SK-N-SH (cell line): Measurements from ENCODE around the gene CAMK2N2. TPM values are rescaled to one million over a fixed set of nuclear protein-coding genes. Genes with fewer than 3 reads are reported as not detected.

Source experiments
- CTCF ChIA-PET: fragments of 300-600, 350-600 bp; formaldehyde crosslinking; extraction: SDS; loops from one replicate; lab custom pipeline; 2021; lab: Yijun Ruan, JAX
- POLR2A ChIA-PET: fragments of 350-600 bp; sonication (Branson Sonifier 250); formaldehyde crosslinking; extraction: SDS; loops from one replicate; lab custom pipeline; 2020; ENCODE audit warnings: antibody characterized with exemption, inconsistent platforms; lab: Yijun Ruan, JAX
- DNase-seq: peaks from one replicate; pipeline ENCODE4 v3.0.0; 2012
- H2AFZ ChIP-seq: fragments of 200-600 bp; sonication (generic); 2 replicates; pipeline ENCODE4 v1.8.1; 2016; ENCODE audit warnings: antibody characterized with exemption, mild to moderate bottlenecking, low read depth
- H3F3A ChIP-seq: fragments of 200-600 bp; sonication (generic); replicated peaks from 2 replicates; pipeline ENCODE3; 2016; ENCODE audit warnings: antibody characterized with exemption, mild to moderate bottlenecking; ENCODE audit not compliant: insufficient read depth
- H3K27ac ChIP-seq, 2 experiments: fragments of 200-500 bp in 1 of 2; fragments of 200-600 bp in 1 of 2; sonication (Bioruptor generic) in 1 of 2; sonication (generic), shearing (Covaris generic) in 1 of 2; 2 replicates each; pipeline versions ENCODE4 v1.5.1 to v1.6.1; 2014 to 2016; ENCODE audit warnings: low read depth in 2 of 2, inconsistent platforms in 1 of 2, low read length in 1 of 2, mild to moderate bottlenecking in 1 of 2, mixed read lengths in 1 of 2
- H3K27me3 ChIP-seq: fragments of 200-600 bp; sonication (generic), shearing (Covaris generic); 2 replicates; pipeline ENCODE4 v1.6.1; 2016; ENCODE audit warnings: mixed run types; ENCODE audit not compliant: insufficient read depth
- H3K36me3 ChIP-seq, 2 experiments: fragments of 200-500 bp in 1 of 2; fragments of 200-600 bp in 1 of 2; sonication (Bioruptor generic) in 1 of 2; sonication (generic) in 1 of 2; replicated peaks in 1 of 2; 2 replicates each; pipeline versions ENCODE3 to v1.5.1; 2014 to 2016; ENCODE audit warnings: low read length in 1 of 2, mild to moderate bottlenecking in 1 of 2; ENCODE audit not compliant: insufficient read depth in 2 of 2, control insufficient read depth in 1 of 2
- H3K4me1 ChIP-seq, 2 experiments: fragments of 200-500 bp in 1 of 2; fragments of 200-600 bp in 1 of 2; sonication (Bioruptor generic) in 1 of 2; sonication (generic), shearing (Covaris generic) in 1 of 2; 2 replicates each; pipeline versions ENCODE4 v1.5.1 to v1.6.1; 2014 to 2016; ENCODE audit warnings: low read depth in 1 of 2, low read length in 1 of 2, mixed run types in 1 of 2; ENCODE audit not compliant: insufficient read depth in 2 of 2, control insufficient read depth in 1 of 2
- H3K4me2 ChIP-seq: fragments of 200-600 bp; sonication (generic), shearing (Covaris generic); 2 replicates; pipeline ENCODE4 v1.6.1; 2017; ENCODE audit warnings: mixed run types
- H3K4me3 ChIP-seq, 2 experiments: fragments of 200-500 bp in 1 of 2; fragments of 200-600 bp in 1 of 2; sonication (Bioruptor generic) in 1 of 2; sonication (generic), shearing (Covaris generic) in 1 of 2; 2 replicates each; pipeline versions ENCODE4 v1.5.1 to v1.8.1; 2014 to 2016; ENCODE audit warnings: low read depth in 2 of 2, inconsistent platforms in 1 of 2, low read length in 1 of 2, mild to moderate bottlenecking in 1 of 2, mixed read lengths in 1 of 2, moderate library complexity in 1 of 2
- H3K79me2 ChIP-seq: fragments of 200-600 bp; sonication (generic); 2 replicates; pipeline ENCODE4 v1.8.1; 2017; ENCODE audit warnings: mild to moderate bottlenecking; ENCODE audit not compliant: insufficient read depth
- H3K9ac ChIP-seq: fragments of 200-600 bp; sonication (generic); 2 replicates; pipeline ENCODE4 v1.6.1; 2017; ENCODE audit warnings: mixed run types
- H3K9me2 ChIP-seq: fragments of 200-600 bp; sonication (generic); 2 replicates; pipeline ENCODE4 v1.6.1; 2017; ENCODE audit warnings: mixed run types
- H3K9me3 ChIP-seq: fragments of 200-600 bp; sonication (generic); 2 replicates; pipeline ENCODE4 v1.6.1; 2017; ENCODE audit warnings: mixed run types, mild to moderate bottlenecking, moderate library complexity
- H4K20me1 ChIP-seq: fragments of 200-600 bp; sonication (generic); 2 replicates; pipeline ENCODE4 v1.6.1; 2017; ENCODE audit warnings: mild to moderate bottlenecking, mixed run types; ENCODE audit not compliant: insufficient read depth
- CHD2 ChIP-seq: fragments of 150-350 bp; IDR thresholded peaks from 2 replicates; pipeline ENCODE4 v1.6.1; 2018; ENCODE audit warnings: low read length; ENCODE audit not compliant: partially characterized antibody
- ELF1 ChIP-seq: IDR thresholded peaks from 2 replicates; pipeline ENCODE4 v1.4.0; 2012
- EZH2phosphoT487 ChIP-seq: fragments of 200-600 bp; sonication (generic); IDR thresholded peaks from 2 replicates; pipeline ENCODE4 v1.6.1; 2017; ENCODE audit warnings: low read depth, mixed run types, mild to moderate bottlenecking, antibody characterized with exemption, moderate library complexity, borderline replicate concordance
- GATA2 ChIP-seq: sonication (generic); formaldehyde crosslinking; IDR thresholded peaks from 2 replicates; pipeline ENCODE4 v1.5.0; 2020; ENCODE audit warnings: mild to moderate bottlenecking, missing genetic modification reagents
- MEF2A ChIP-seq: IDR thresholded peaks from 2 replicates; pipeline ENCODE4 v1.4.0; 2012; ENCODE audit warnings: low read depth, borderline replicate concordance
- MXI1 ChIP-seq: IDR thresholded peaks from 2 replicates; pipeline ENCODE4 v1.6.1; 2012; ENCODE audit warnings: mild to moderate bottlenecking, low read depth, low read length, improper control_type of control experiment
- NRF1 ChIP-seq: IDR thresholded peaks from 2 replicates; pipeline ENCODE4 v1.6.1; 2012; ENCODE audit warnings: low read depth, mild to moderate bottlenecking, low read length
- RAD21 ChIP-seq: IDR thresholded peaks from 2 replicates; pipeline ENCODE4 v1.6.1; 2012; ENCODE audit warnings: mild to moderate bottlenecking, low read length
- RFX5 ChIP-seq: IDR thresholded peaks from 2 replicates; pipeline ENCODE4 v1.6.1; 2012; ENCODE audit warnings: mild to moderate bottlenecking, improper control_type of control experiment, low read length
- RXRA ChIP-seq: IDR thresholded peaks from 2 replicates; pipeline ENCODE4 v1.4.0; 2012; ENCODE audit warnings: low read depth, mild to moderate bottlenecking, borderline replicate concordance
- TCF12 ChIP-seq: IDR thresholded peaks from 2 replicates; pipeline ENCODE4 v1.4.0; 2012
- YY1 ChIP-seq: IDR thresholded peaks from 2 replicates; pipeline ENCODE4 v1.4.0; 2012; ENCODE audit warnings: low read depth, mild to moderate bottlenecking
- WGBS: methylation state at CpG from one replicate; pipeline ENCODE4 v1.1.6; 2017; ENCODE audit warnings: low lambda C conversion rate; 5-methylcytosine and 5-hydroxymethylcytosine counted together
- polyA plus RNA-seq, 3 experiments: library from polyadenylated mRNA; depleted of rRNA; stranded (reverse); fragments of >200 nt; gene quantifications; 2 replicates each; pipeline ENCODE4 v1.2.3, GENCODE V29; 2012
- TF ChIP-seq, protein P1 (sequence below): IDR thresholded peaks from 2 replicates; pipeline ENCODE4 v1.4.0; 2012; ENCODE audit warnings: low read depth, borderline replicate concordance
- TF ChIP-seq, protein P2 (sequence below): IDR thresholded peaks from 2 replicates; pipeline ENCODE4 v1.4.0; 2012; ENCODE audit warnings: low read depth
- TF ChIP-seq, protein P3 (sequence below): IDR thresholded peaks from 2 replicates; pipeline ENCODE4 v1.4.0; 2012; ENCODE audit warnings: low read depth, borderline replicate concordance
- TF ChIP-seq, protein P4 (sequence below): fragments of 150-350 bp; IDR thresholded peaks from 2 replicates; pipeline ENCODE4 v1.6.1; 2016; ENCODE audit warnings: mild to moderate bottlenecking, low read depth, low read length
- TF ChIP-seq, protein P5 (sequence below): fragments of 200-600 bp; sonication (generic); IDR thresholded peaks from 2 replicates; pipeline ENCODE4 v1.6.1; 2017; ENCODE audit warnings: antibody characterized with exemption, mild to moderate bottlenecking, moderate library complexity

Gene CAMK2N2
- polyA plus RNA-seq, 1 of the 3 experiments (the other 2 are of a cell fraction) = 2.2 TPM

DNA sequence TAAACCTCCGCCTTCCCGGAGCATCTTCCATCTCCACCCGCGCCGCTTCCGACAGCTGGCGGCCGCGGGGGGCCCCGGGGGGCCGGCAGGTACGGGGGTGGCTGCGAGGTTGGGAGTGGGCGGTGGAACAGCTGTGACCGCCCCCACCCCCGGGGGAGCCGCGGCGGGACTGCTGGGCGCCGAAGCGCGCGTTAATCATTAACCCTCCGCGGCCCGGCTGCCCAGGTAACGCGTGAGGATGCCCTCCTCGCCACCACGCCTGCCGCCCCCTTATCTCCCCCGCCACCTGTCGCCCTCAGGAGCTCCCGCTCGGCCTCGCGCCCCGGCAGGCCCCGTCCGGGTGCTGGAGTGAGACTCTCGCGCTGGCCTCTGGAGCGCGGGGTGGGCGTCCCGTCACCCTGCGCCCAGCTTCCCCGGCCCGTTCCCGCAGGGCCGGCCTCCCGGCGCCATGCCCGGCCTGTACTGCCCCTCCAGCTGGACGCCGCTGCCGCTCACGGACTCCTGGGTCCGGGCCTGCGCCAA lies 31.2 kb downstream of the CAMK2N2 start:
- Histone ChIP-seq H3K9me3 (no peaks in the 10 kb centered on the region), H3K4me2 (peak overlapping the region; percentile 95), H3K79me2 (no peaks in the 10 kb centered on the region), H3K27me3 (peaks cover 27% of the 10 kb centered on the region), H3K9ac (no peak overlapping the region), H3F3A (no peaks in the 10 kb centered on the region), H3K9me2 (no peaks in the 10 kb centered on the region), H2AFZ (peak overlapping the region; percentile 76; the same call in 1 of the 2 replicates), H4K20me1 (no peaks in the 10 kb centered on the region), H3K4me1 (peaks cover 0 to 28% of the 10 kb centered on the region in 2 experiments; a peak in 2 of 4 replicates), H3K4me3 (peak overlapping the region; percentile 50 to 64; a peak in 3 of 4 replicates), H3K27ac (no peak overlapping the region), H3K36me3 (no peaks in the 10 kb centered on the region)
- CTCF ChIA-PET = interaction anchor here (0.6 to 5.9 kb wide), 13 partner anchors 7 to 334 kb away, joined by 3 to 61 read pairs (median 8); partner anchors contain the start of genes ALG3, CAMK2N2 and EEF1AKMT4
- DNase-seq = peak; percentile 76
- TF ChIP-seq NRF1 (no peak), EZH2phosphoT487 (0 out of 2 replicates have a peak, but pooled peaks have one; percentile 16)
- 2% methylated on average over 18 of the region's 61 CpGs for WGBS
- POLR2A ChIA-PET = interaction anchor here (0.6 to 2.1 kb wide), 4 partner anchors 12 to 346 kb away, joined by 3 to 6 read pairs (median 3); no protein-coding TSS in a partner anchor

DNA sequence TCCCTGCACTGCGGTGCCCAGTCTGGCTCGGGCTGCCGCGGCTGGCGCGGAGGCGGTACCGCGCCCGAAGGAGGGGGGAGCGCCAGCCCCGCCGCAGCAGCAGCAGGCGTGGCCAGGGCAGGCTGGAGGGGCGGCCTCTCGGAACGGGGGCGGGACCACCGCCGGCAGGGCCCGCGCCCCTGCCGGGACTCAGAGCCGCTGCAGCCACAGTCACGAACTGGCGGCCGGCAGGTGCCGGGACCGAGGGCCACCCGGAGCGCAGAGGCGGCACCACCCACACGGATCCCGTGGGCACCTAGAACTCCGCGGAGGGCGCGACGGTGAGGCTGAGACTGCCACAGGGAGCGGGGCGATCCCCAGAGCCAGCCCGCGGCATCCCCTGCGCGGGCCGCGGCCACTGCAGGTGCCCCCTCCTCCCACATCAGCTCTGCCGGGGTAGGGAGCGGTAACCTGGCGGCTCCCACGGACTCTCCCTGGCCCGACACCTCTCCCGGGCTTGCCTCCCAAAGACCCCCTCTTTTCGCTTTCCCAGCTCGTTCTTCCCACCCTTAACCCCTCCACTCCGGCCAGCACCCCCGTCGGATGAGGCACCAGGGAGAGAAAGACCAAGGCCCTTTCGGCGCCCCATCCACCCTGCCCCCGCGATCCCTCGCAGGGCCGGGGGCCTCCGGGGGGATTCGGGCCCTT lies 31.8 kb downstream of the CAMK2N2 start, which contains the start of gene VWA5B2:
TSS of gene VWA5B2 (plus strand) at position 192 of the 687 bp plus-strand sequence. CDS start 944 bp downstream, outside the sequence.
- CTCF ChIA-PET = interaction anchor here (0.6 to 5.9 kb wide), 13 partner anchors 8 to 334 kb away, joined by 3 to 61 read pairs (median 8); partner anchors contain the start of genes ALG3, CAMK2N2 and EEF1AKMT4
- H2AFZ ChIP-seq = peak within 1 kb of the TSS; percentile 76

More for the DNA sequence above, 31.8 kb downstream of the CAMK2N2 start, which contains the start of gene VWA5B2:
- H3K27me3 ChIP-seq = peaks cover 27% of the 10 kb centered on the region
- peak within 1 kb of the TSS; percentile 95 for H3K4me2 ChIP-seq
- peak within 1 kb of the TSS; percentile 50 to 64 for H3K4me3 ChIP-seq
- 2% methylated on average over 17 of the region's 66 CpGs for WGBS
- no peaks in the 10 kb centered on the region for H3K36me3 ChIP-seq
- H3K27ac ChIP-seq = no peak within 1 kb of the TSS
- POLR2A ChIA-PET = interaction anchor here (0.6 to 2.1 kb wide), 4 partner anchors 12 to 345 kb away, joined by 3 to 6 read pairs (median 3); no protein-coding TSS in a partner anchor
- H3K4me1 ChIP-seq = peaks cover 0 to 26% of the 10 kb centered on the region in 2 experiments; a peak in 2 of 4 replicates
- no peaks in the 10 kb centered on the region for H3K9me3 ChIP-seq
- no peaks in the 10 kb centered on the region for H3K9me2 ChIP-seq
- no peak within 1 kb of the TSS for H3K9ac ChIP-seq
- no peaks in the 10 kb centered on the region for H3K79me2 ChIP-seq
- peak; percentile 99 for DNase-seq
- H3F3A ChIP-seq = no peaks in the 10 kb centered on the region
- TF ChIP-seq TCF12 (no peak), MXI1 (peak; percentile 52; the same call in 1 of the 2 replicates), RFX5 (no peak), CHD2 (peak; percentile 4), RXRA (no peak), RAD21 (0 out of 2 replicates have a peak, but pooled peaks have one; percentile 16), ELF1 (no peak), GATA2 (CRISPR knock-in tag) (no peak), EZH2phosphoT487 (peak; percentile 55; the same call in 1 of the 2 replicates), MEF2A (no peak), YY1 (no peak)
- TF ChIP-seq, protein P1, sequence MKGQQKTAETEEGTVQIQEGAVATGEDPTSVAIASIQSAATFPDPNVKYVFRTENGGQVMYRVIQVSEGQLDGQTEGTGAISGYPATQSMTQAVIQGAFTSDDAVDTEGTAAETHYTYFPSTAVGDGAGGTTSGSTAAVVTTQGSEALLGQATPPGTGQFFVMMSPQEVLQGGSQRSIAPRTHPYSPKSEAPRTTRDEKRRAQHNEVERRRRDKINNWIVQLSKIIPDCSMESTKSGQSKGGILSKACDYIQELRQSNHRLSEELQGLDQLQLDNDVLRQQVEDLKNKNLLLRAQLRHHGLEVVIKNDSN = no peak
- TF ChIP-seq, protein P2, sequence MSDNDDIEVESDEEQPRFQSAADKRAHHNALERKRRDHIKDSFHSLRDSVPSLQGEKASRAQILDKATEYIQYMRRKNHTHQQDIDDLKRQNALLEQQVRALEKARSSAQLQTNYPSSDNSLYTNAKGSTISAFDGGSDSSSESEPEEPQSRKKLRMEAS = no peak
- TF ChIP-seq, protein P3, sequence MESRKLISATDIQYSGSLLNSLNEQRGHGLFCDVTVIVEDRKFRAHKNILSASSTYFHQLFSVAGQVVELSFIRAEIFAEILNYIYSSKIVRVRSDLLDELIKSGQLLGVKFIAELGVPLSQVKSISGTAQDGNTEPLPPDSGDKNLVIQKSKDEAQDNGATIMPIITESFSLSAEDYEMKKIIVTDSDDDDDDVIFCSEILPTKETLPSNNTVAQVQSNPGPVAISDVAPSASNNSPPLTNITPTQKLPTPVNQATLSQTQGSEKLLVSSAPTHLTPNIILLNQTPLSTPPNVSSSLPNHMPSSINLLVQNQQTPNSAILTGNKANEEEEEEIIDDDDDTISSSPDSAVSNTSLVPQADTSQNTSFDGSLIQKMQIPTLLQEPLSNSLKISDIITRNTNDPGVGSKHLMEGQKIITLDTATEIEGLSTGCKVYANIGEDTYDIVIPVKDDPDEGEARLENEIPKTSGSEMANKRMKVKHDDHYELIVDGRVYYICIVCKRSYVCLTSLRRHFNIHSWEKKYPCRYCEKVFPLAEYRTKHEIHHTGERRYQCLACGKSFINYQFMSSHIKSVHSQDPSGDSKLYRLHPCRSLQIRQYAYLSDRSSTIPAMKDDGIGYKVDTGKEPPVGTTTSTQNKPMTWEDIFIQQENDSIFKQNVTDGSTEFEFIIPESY = no peak
- TF ChIP-seq, protein P4, sequence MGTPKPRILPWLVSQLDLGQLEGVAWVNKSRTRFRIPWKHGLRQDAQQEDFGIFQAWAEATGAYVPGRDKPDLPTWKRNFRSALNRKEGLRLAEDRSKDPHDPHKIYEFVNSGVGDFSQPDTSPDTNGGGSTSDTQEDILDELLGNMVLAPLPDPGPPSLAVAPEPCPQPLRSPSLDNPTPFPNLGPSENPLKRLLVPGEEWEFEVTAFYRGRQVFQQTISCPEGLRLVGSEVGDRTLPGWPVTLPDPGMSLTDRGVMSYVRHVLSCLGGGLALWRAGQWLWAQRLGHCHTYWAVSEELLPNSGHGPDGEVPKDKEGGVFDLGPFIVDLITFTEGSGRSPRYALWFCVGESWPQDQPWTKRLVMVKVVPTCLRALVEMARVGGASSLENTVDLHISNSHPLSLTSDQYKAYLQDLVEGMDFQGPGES = no peak
- TF ChIP-seq, protein P5, sequence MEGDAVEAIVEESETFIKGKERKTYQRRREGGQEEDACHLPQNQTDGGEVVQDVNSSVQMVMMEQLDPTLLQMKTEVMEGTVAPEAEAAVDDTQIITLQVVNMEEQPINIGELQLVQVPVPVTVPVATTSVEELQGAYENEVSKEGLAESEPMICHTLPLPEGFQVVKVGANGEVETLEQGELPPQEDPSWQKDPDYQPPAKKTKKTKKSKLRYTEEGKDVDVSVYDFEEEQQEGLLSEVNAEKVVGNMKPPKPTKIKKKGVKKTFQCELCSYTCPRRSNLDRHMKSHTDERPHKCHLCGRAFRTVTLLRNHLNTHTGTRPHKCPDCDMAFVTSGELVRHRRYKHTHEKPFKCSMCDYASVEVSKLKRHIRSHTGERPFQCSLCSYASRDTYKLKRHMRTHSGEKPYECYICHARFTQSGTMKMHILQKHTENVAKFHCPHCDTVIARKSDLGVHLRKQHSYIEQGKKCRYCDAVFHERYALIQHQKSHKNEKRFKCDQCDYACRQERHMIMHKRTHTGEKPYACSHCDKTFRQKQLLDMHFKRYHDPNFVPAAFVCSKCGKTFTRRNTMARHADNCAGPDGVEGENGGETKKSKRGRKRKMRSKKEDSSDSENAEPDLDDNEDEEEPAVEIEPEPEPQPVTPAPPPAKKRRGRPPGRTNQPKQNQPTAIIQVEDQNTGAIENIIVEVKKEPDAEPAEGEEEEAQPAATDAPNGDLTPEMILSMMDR = peak; percentile 21; the same call in 1 of the 2 replicates
- no peaks in the 10 kb centered on the region for H4K20me1 ChIP-seq
